Sigmoid colon (tissue), 7 donors: ENCODE measurements around the gene CEACAM19. TPM values are rescaled to one million over a fixed set of nuclear protein-coding genes. Genes with fewer than 3 reads are reported as not detected.

Experiments
- DNase-seq: peaks from one replicate; pipeline ENCODE4 v3.0.0-alpha.2; 2019
- H3K27ac ChIP-seq, 4 donors: fragments of 200-600 bp; sonication (generic); one replicate each; pipeline ENCODE4 v1.5.1; 2016 to 2019; ENCODE audit warnings: mild to moderate bottlenecking in 1 of 4
- H3K27me3 ChIP-seq, 3 donors: fragments of 200-600 bp; sonication (generic); one replicate each; pipeline ENCODE4 v1.5.1; 2019; ENCODE audit warnings: mild to moderate bottlenecking in 1 of 3
- H3K36me3 ChIP-seq, 4 donors: fragments of 200-600 bp; sonication (generic); one replicate each; pipeline ENCODE4 v1.5.1; 2016 to 2019
- H3K4me1 ChIP-seq, 4 donors: fragments of 200-600 bp; sonication (generic); one replicate each; pipeline ENCODE4 v1.5.1; 2017 to 2019
- H3K4me3 ChIP-seq, 4 donors: fragments of 200-600 bp; sonication (generic); one replicate each; pipeline ENCODE4 v1.5.1; 2017 to 2019; ENCODE audit warnings: mild to moderate bottlenecking in 2 of 4, moderate library complexity in 1 of 4
- H3K9me3 ChIP-seq, 4 donors: fragments of 200-600 bp in 3 of 4; sonication (generic) in 3 of 4; one replicate each; pipeline versions ENCODE4 v1.5.1 to v1.6.1; 2013 to 2019
- CTCF ChIP-seq, 4 experiments: fragments of 450-650 bp in 3 of 4; fragments of 200-600 bp in 1 of 4; IDR thresholded peaks; one replicate each; pipeline ENCODE4 v1.5.1; 2016 to 2019; ENCODE audit warnings: antibody characterized with exemption in 4 of 4, mild to moderate bottlenecking in 3 of 4, moderate library complexity in 2 of 4
- EP300 ChIP-seq, 4 donors: sonication (generic); formaldehyde crosslinking; IDR thresholded peaks; one replicate each; pipeline ENCODE4 v1.6.1; 2017; ENCODE audit warnings: antibody characterized with exemption in 4 of 4
- POLR2A ChIP-seq, 2 donors: fragments of 450-650 bp; IDR thresholded peaks; one replicate each; pipeline ENCODE4 v1.6.1; 2016; ENCODE audit warnings: antibody characterized with exemption in 2 of 2, mild to moderate bottlenecking in 2 of 2, moderate library complexity in 2 of 2
- POLR2AphosphoS5 ChIP-seq, 4 donors: sonication (generic); formaldehyde crosslinking; IDR thresholded peaks; one replicate each; pipeline ENCODE4 v1.6.1; 2017; ENCODE audit warnings: antibody characterized with exemption in 4 of 4
- WGBS, 2 donors: extraction: QIAGEN DNeasy Blood & Tissue Kit; methylation state at CpG; one replicate each; pipeline ENCODE4 v1.1.7; 2013; 5-methylcytosine and 5-hydroxymethylcytosine counted together
- intact Hi-C: fragments of 100-400 bp; cut with DNase I; formaldehyde crosslinking; loops from one replicate; pipeline ENCODE4 v1.15.1; 2023
- polyA plus RNA-seq, 3 donors: library from polyadenylated mRNA; stranded (reverse); fragments of 200-250 nt; gene quantifications; one replicate each; pipeline ENCODE4 v1.2.3, GENCODE V29; 2013
- total RNA-seq, 4 donors: library from RNA; depleted of rRNA; stranded (reverse); fragments of >200 nt; gene quantifications; one replicate each; pipeline ENCODE4 v1.1.0, GENCODE V29; 2016
- donor health status: healthy with polysubstance abuse.
- donor health status: Bipolar disorder and iron deficiency.
- donor health status: healthy.

Gene CEACAM19
- total and polyA plus RNA-seq, 7 donors, result 0.60 to 5.3 (median 1.4) TPM

- TF ChIP-seq EP300 (IDR thresholded peaks at IDR 0.05) (no peak), POLR2AphosphoS5 (IDR thresholded peaks at IDR 0.05) (no peak), POLR2A (IDR thresholded peaks at IDR 0.05) (no peak)
- no peak overlapping the region for H3K4me3 ChIP-seq
- no peak for DNase-seq
- no peaks in the 10 kb centered on the region for H3K4me1 ChIP-seq
- no peaks in the 10 kb centered on the region for H3K27me3 ChIP-seq
- 80 to 86% methylated on average over 3 of the region's 3 CpGs for WGBS, 2 donors
- no peak overlapping the region for H3K27ac ChIP-seq
- H3K36me3 ChIP-seq, result no peaks in the 10 kb centered on the region
- H3K9me3 ChIP-seq, result peaks cover 0 to 4% (median 0%) of the 10 kb centered on the region in 4 donors
- intact Hi-C loops, result no loop called here
Measured at GRCh38 chr19:44635581-44636438, 35.5 kb upstream of the CEACAM19 start.

GRCh38 chr19:44636439-44637389, 34.6 kb upstream of the CEACAM19 start:
- Histone ChIP-seq H3K4me3 (no peak overlapping the region), H3K36me3 (no peaks in the 10 kb centered on the region), H3K9me3 (peaks cover 0 to 4% (median 0%) of the 10 kb centered on the region in 4 donors), H3K27me3 (no peaks in the 10 kb centered on the region), H3K27ac (no peak overlapping the region), H3K4me1 (no peaks in the 10 kb centered on the region)
- intact Hi-C loops, result no loop called here
- WGBS, 2 donors, result 60 to 71% methylated on average over 11 of the region's 11 CpGs
- no peak for TF ChIP-seq POLR2AphosphoS5 (IDR thresholded peaks at IDR 0.05)
- no peak for TF ChIP-seq EP300 (IDR thresholded peaks at IDR 0.05)
- no peak for TF ChIP-seq POLR2A (IDR thresholded peaks at IDR 0.05)
- no peak for TF ChIP-seq CTCF (IDR thresholded peaks at IDR 0.05)
- DNase-seq, result no peak

GRCh38 chr19:44637390-44637764, 33.9 kb upstream of the CEACAM19 start:
- Histone ChIP-seq H3K4me1 (no peaks in the 10 kb centered on the region), H3K36me3 (no peaks in the 10 kb centered on the region), H3K9me3 (peaks cover 0 to 4% (median 0%) of the 10 kb centered on the region in 4 donors), H3K4me3 (no peak overlapping the region), H3K27me3 (no peaks in the 10 kb centered on the region), H3K27ac (no peak overlapping the region)
- no peak for TF ChIP-seq POLR2AphosphoS5 (IDR thresholded peaks at IDR 0.05)
- TF ChIP-seq CTCF (IDR thresholded peaks at IDR 0.05), result no peak
- TF ChIP-seq EP300 (IDR thresholded peaks at IDR 0.05), result no peak
- no peak for TF ChIP-seq POLR2A (IDR thresholded peaks at IDR 0.05)
- DNase-seq, result no peak
- intact Hi-C loops, result no loop called here
- WGBS, 2 donors, result 90 to 91% methylated on average over 5 of the region's 5 CpGs

GRCh38 chr19:44640518-44640917, 30.8 kb upstream of the CEACAM19 start:
- H3K27ac ChIP-seq, result no peak overlapping the region
- no peaks in the 10 kb centered on the region for H3K27me3 ChIP-seq
- no peak overlapping the region for H3K4me3 ChIP-seq
- no peaks in the 10 kb centered on the region for H3K9me3 ChIP-seq
- no peak for DNase-seq
- no peaks in the 10 kb centered on the region for H3K36me3 ChIP-seq
- no peak for TF ChIP-seq POLR2A (IDR thresholded peaks at IDR 0.05)
- TF ChIP-seq EP300 (IDR thresholded peaks at IDR 0.05), result no peak
- TF ChIP-seq POLR2AphosphoS5 (IDR thresholded peaks at IDR 0.05), result no peak
- TF ChIP-seq CTCF (IDR thresholded peaks at IDR 0.05), result no peak
- 50 to 70% methylated on average over 3 of the region's 3 CpGs for WGBS, 2 donors
- H3K4me1 ChIP-seq, result peaks cover 0 to 10% (median 2%) of the 10 kb centered on the region in 4 donors
- intact Hi-C loops, result no loop called here
